NB4 (cell line): ENCODE results near the gene COX6A2.

Experiments used
- DNase-seq: peaks from one replicate; pipeline ENCODE4 v3.0.0; 2010; ENCODE audit warnings: low read depth
- H3K4me3 ChIP-seq: one replicate; pipeline ENCODE4 v1.5.1; 2011; ENCODE audit warnings: mild to moderate bottlenecking, low read depth, low read length, moderate library complexity
- CTCF ChIP-seq: IDR thresholded peaks from one replicate; pipeline ENCODE4 v1.5.1; 2012; ENCODE audit warnings: low read depth, low read length
- MAX ChIP-seq: IDR thresholded peaks from 2 replicates; pipeline ENCODE4 v1.6.1; 2011; ENCODE audit warnings: low read depth, low read length
- MYC ChIP-seq: IDR thresholded peaks from 2 replicates; pipeline ENCODE4 v1.6.1; 2011; ENCODE audit warnings: low read depth, low read length
- POLR2A ChIP-seq: IDR thresholded peaks from 2 replicates; pipeline ENCODE4 v1.6.1; 2011; ENCODE audit warnings: mild to moderate bottlenecking; ENCODE audit not compliant: insufficient read length; ENCODE audit errors: extremely low read depth

Gene COX6A2

GRCh38 chr16:31470615-31471014, 42.5 kb upstream of the COX6A2 start:
- no peak overlapping the region for H3K4me3 ChIP-seq
- TF ChIP-seq MYC (no peak), POLR2A (no peak)
- no peak for DNase-seq

GRCh38 chr16:31467858-31468257, 39.7 kb upstream of the COX6A2 start:
- TF ChIP-seq POLR2A (no peak), CTCF (no peak), MYC (no peak), MAX (no peak)
- DNase-seq = no peak

GRCh38 chr16:31467151-31467773, 39.1 kb upstream of the COX6A2 start:
- H3K4me3 ChIP-seq = peak overlapping the region; percentile 14
- TF ChIP-seq MAX = peak; percentile 47
- TF ChIP-seq POLR2A = peak; percentile 22
- peak; percentile 71 for TF ChIP-seq MYC
- no peak for TF ChIP-seq CTCF
- DNase-seq = peak; percentile 91

More at GRCh38 chr16:31467858-31468257, 39.7 kb upstream of the COX6A2 start:
- no peak overlapping the region for H3K4me3 ChIP-seq

GRCh38 chr16:31466381-31466841, 38.3 kb upstream of the COX6A2 start:
- no peak overlapping the region for H3K4me3 ChIP-seq
- no peak for DNase-seq
- TF ChIP-seq MAX (no peak), POLR2A (no peak), CTCF (no peak), MYC (no peak)

GRCh38 chr16:31465788-31466370, 37.7 kb upstream of the COX6A2 start:
- TF ChIP-seq MAX (no peak), POLR2A (no peak), MYC (no peak), CTCF (no peak)
- DNase-seq = no peak
- H3K4me3 ChIP-seq = no peak overlapping the region

- H3K4me3 ChIP-seq = no peak overlapping the region
- no peak for DNase-seq
- TF ChIP-seq MAX = no peak
- no peak for TF ChIP-seq CTCF
- TF ChIP-seq MYC = no peak
- no peak for TF ChIP-seq POLR2A
Observed at GRCh38 chr16:31464781-31465260, 36.7 kb upstream of the COX6A2 start.
